Activated CD8-positive, alpha-beta T cell treated with anti-CD3 and anti-CD28 coated beads, Interleukin-2, amount 10 ng/mL, durations not matched to agents 7 days and 5 days (primary cell): ENCODE data around the gene TMEM232. TPM values are rescaled to one million over a fixed set of nuclear protein-coding genes. Genes with fewer than 3 reads are reported as not detected.
"Not testable (repeated sequence)": the region's sequence is repeated elsewhere in the genome, so short reads cannot be mapped to it uniquely, and the experiment has no call there.

Experiments
- ATAC-seq: fragments of 150-1000 bp; cut with Tn5 transposase; one replicate; pipeline ENCODE4 v1.10.0; 2021; ENCODE audit warnings: moderate library complexity
- CTCF ChIA-PET: fragments of 350-600 bp; sonication (Branson Sonifier 250); formaldehyde crosslinking; loops from one replicate; lab custom pipeline; 2021; ENCODE audit warnings: antibody characterized with exemption; lab: Charles Lee
- POLR2A ChIA-PET: fragments of 350-600 bp; sonication (Branson Sonifier 250); formaldehyde crosslinking; loops from one replicate; lab custom pipeline; 2021; ENCODE audit warnings: antibody characterized with exemption; lab: Charles Lee
- DNase-seq: peaks from one replicate; pipeline ENCODE4 v3.0.0-alpha.2; 2020
- H3K27ac Mint-ChIP-seq: one replicate; pipeline ENCODE4 v1.8.0; 2021; ENCODE audit warnings: mild to moderate bottlenecking, mixed read lengths
- H3K27me3 Mint-ChIP-seq: one replicate; pipeline ENCODE4 v1.8.0; 2021; ENCODE audit warnings: low read depth, mixed read lengths
- H3K36me3 Mint-ChIP-seq: one replicate; pipeline ENCODE4 v1.8.0; 2021; ENCODE audit warnings: low read depth, mixed read lengths
- H3K4me1 Mint-ChIP-seq: one replicate; pipeline ENCODE4 v1.8.0; 2021; ENCODE audit warnings: low read depth, mixed read lengths
- H3K4me3 Mint-ChIP-seq: one replicate; pipeline ENCODE4 v1.8.0; 2021; ENCODE audit warnings: mild to moderate bottlenecking, mixed read lengths
- H3K9me3 Mint-ChIP-seq: one replicate; pipeline ENCODE4 v1.8.0; 2022; ENCODE audit warnings: mixed read lengths; ENCODE audit not compliant: insufficient read depth
- total RNA-seq, 2 experiments: library from RNA; stranded (reverse); gene quantifications; one replicate each; pipeline ENCODE4 v1.2.3, GENCODE V29; 2021

TMEM232 gene
- total RNA-seq, 2 experiments from 2014 or later, result 0.26 to 0.47 TPM

DNA sequence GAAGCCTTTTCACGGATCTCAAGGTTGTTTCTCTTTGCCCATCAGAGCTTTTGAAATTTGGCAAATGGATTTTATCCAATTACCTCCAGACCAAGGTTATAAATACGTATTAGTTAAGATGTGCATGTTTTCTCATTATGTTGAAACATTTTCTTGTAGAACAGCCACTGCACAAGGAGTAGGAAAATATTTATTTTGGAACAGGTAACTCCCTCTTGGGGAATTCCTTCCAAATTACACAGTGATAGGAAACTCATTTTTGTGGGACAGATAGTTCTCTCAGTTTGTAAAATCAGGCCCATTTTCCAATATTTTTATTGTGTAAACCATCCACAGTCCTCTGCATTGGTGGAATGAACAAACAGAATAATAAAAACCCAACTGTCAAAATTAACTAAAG lies 23.0 kb downstream of the TMEM232 start:
- no peak overlapping the region for H3K4me3 Mint-ChIP-seq
- H3K27ac Mint-ChIP-seq, result no peak overlapping the region
- no peaks in the 10 kb centered on the region for H3K4me1 Mint-ChIP-seq
- H3K27me3 Mint-ChIP-seq, result peaks cover 8% of the 10 kb centered on the region
- no peaks in the 10 kb centered on the region for H3K36me3 Mint-ChIP-seq
- H3K9me3 Mint-ChIP-seq, result no peaks in the 10 kb centered on the region
- ChIA-PET CTCF (no interaction called here), POLR2A (no interaction called here)
- ATAC-seq, result no peak
- no peak for DNase-seq

DNA sequence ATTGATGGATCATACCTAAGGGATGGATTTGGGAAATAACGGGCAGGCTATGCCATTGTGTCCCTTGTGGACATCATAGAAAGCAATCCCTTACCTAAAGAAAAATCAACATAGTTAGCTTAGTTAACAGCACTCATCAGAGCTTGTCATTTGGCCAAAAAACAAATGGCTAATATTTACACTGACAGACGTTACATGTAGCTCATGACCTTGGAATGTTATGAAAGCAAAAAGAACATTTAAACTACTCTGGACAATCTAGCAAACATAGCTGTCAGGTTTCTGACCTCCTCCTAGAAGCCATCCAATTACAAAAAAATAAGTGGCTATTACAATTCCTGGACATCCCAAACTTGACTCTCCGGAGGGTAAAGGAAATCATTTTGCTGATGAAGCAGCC lies 23.8 kb downstream of the TMEM232 start:
- POLR2A ChIA-PET, result no interaction called here
- Mint-ChIP-seq H3K36me3 (no peaks in the 10 kb centered on the region), H3K9me3 (no peaks in the 10 kb centered on the region), H3K4me1 (no peaks in the 10 kb centered on the region), H3K27me3 (peaks cover 8% of the 10 kb centered on the region), H3K4me3 (no peak overlapping the region), H3K27ac (no peak overlapping the region)
- CTCF ChIA-PET, result no interaction called here
- ATAC-seq (no peak), DNase-seq (no peak)

GRCh38 chr5:110702300-110702699 lies 24.2 kb downstream of the TMEM232 start:
- POLR2A ChIA-PET, result no interaction called here
- CTCF ChIA-PET, result no interaction called here
- no peaks in the 10 kb centered on the region for H3K36me3 Mint-ChIP-seq
- H3K4me3 Mint-ChIP-seq, result no peak overlapping the region
- no peaks in the 10 kb centered on the region for H3K9me3 Mint-ChIP-seq
- no peaks in the 10 kb centered on the region for H3K4me1 Mint-ChIP-seq
- peaks cover 8% of the 10 kb centered on the region for H3K27me3 Mint-ChIP-seq
- no peak overlapping the region for H3K27ac Mint-ChIP-seq
- ATAC-seq (no peak), DNase-seq (no peak)

DNA sequence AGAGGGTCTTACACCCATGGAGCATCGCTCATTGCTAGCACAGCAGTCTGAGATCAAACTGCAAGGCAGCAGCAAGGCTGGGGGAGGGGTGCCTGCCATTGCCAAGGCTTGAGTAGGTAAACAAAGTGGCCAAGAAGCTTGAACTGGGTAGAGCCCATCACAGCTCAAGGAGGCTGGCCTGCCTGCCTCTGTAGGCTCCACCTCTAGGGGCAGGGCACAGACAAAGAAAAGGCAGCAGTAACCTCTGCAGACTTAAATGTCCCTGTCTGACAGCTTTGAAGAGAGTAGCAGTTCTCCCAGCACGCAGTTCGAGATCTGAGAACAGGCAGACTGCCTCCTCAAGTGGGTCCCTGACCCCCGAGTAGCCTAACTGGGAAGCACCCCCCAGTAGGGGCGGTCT lies 33.8 kb downstream of the TMEM232 start:
- H3K27ac Mint-ChIP-seq, DNase-seq, H3K36me3 Mint-ChIP-seq, CTCF ChIA-PET, POLR2A ChIA-PET, H3K9me3 Mint-ChIP-seq, H3K4me1 Mint-ChIP-seq, ATAC-seq, H3K4me3 Mint-ChIP-seq, H3K27me3 Mint-ChIP-seq: not testable (repeated sequence)

GRCh38 chr5:110690587-110690986 lies 35.9 kb downstream of the TMEM232 start:
- H3K27ac Mint-ChIP-seq, POLR2A ChIA-PET, CTCF ChIA-PET, H3K27me3 Mint-ChIP-seq, ATAC-seq, H3K9me3 Mint-ChIP-seq, H3K36me3 Mint-ChIP-seq, DNase-seq, H3K4me3 Mint-ChIP-seq: not testable (repeated sequence)
- peaks cover 11% of the 10 kb centered on the region for H3K4me1 Mint-ChIP-seq

DNA sequence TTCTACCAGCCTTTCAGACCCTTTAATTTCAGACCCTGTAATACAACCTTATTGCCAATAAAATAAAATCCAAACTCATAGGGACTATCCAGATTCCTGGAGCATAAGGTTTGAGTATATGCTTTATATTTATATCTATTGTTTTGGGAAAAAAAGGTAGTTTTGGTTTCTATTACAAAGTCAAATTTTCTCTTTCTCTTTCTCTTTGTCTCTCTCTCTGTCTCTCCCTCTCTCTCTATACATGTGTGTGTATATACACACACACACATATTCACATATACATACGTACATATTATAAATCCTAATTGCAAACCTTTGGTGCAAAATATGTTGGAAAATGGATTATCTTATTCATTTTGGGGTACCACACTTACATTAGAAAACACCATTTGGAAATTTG lies 39.0 kb downstream of the TMEM232 start:
- no peak for DNase-seq
- no peak overlapping the region for H3K27ac Mint-ChIP-seq
- ATAC-seq, result no peak
- ChIA-PET POLR2A (no interaction called here), CTCF (no interaction called here)
- H3K4me1 Mint-ChIP-seq, result peaks cover 11% of the 10 kb centered on the region
- no peak overlapping the region for H3K4me3 Mint-ChIP-seq
- no peaks in the 10 kb centered on the region for H3K27me3 Mint-ChIP-seq
- H3K9me3 Mint-ChIP-seq, result no peaks in the 10 kb centered on the region
- no peaks in the 10 kb centered on the region for H3K36me3 Mint-ChIP-seq

DNA sequence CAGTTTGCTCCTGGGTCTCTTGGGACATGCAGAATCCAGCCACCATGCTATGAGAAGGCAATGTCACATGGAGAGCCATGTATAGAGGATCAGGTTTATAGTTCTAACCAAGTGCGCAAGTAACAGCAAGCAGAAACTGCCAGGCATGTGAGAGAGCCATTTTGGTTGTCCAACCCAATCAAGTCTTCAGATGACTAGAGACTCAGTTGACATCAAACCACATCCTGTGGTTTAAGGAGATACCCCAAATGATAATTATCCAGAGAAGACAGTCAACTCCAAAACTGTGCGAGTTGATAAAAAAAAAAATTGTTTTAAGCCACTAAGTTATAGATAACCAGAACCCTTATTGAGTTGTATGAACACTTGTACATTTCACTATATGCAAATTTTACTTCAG lies 40.2 kb downstream of the TMEM232 start:
- Mint-ChIP-seq H3K27me3 (no peaks in the 10 kb centered on the region), H3K4me3 (no peak overlapping the region), H3K4me1 (peaks cover 11% of the 10 kb centered on the region), H3K9me3 (no peaks in the 10 kb centered on the region), H3K36me3 (no peaks in the 10 kb centered on the region), H3K27ac (no peak overlapping the region)
- POLR2A ChIA-PET, result no interaction called here
- no peak for DNase-seq
- CTCF ChIA-PET, result no interaction called here
- ATAC-seq, result no peak

DNA sequence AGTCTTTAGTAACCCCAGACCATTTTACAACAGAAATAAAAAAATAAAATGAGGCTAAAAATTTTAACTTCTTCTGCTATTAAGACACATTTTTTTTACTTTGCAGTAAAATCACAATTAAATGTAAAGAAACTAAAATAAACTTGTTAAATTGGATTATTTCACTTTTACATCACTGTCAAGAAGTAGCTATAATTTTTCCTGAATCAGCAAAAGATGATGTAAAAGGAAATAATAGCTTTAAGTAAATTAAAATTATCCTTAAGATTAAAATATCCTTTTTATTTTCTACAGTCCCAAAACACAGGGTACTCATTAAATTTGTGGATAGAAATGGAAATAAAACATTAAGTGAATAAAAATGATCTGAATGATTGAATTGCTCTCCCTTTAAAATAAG lies 44.5 kb downstream of the TMEM232 start:
- no peaks in the 10 kb centered on the region for H3K9me3 Mint-ChIP-seq
- H3K27ac Mint-ChIP-seq, result no peak overlapping the region
- POLR2A ChIA-PET, result no interaction called here
- H3K36me3 Mint-ChIP-seq, result no peaks in the 10 kb centered on the region
- H3K27me3 Mint-ChIP-seq, result peaks cover 2% of the 10 kb centered on the region
- CTCF ChIA-PET, result no interaction called here
- H3K4me1 Mint-ChIP-seq, result peaks cover 8% of the 10 kb centered on the region
- DNase-seq, result no peak
- no peak overlapping the region for H3K4me3 Mint-ChIP-seq
- ATAC-seq, result no peak

DNA sequence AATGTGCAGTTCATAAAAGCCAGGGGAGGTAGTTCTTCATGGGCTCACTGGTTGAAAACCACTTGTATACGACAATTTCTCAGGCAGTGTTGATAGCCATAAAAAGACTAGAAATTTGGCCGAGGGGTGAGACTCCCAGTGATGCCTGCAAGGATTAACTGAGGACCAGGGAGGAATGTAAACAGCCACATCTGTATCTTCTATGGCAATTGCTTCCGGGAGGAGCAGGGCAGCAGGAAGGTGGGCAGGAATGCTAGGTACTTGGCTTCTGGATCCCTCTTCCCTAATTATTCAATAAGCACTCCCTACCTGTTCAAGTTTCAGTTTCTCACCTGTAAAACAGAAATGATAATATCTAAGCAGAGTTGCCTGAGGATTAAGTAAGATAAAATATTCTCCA lies 45.4 kb downstream of the TMEM232 start:
- CTCF ChIA-PET, result no interaction called here
- no peak for ATAC-seq
- Mint-ChIP-seq H3K4me1 (peaks cover 2% of the 10 kb centered on the region), H3K27ac (no peak overlapping the region), H3K27me3 (peaks cover 2% of the 10 kb centered on the region), H3K36me3 (no peaks in the 10 kb centered on the region), H3K9me3 (no peaks in the 10 kb centered on the region), H3K4me3 (no peak overlapping the region)
- no peak for DNase-seq
- POLR2A ChIA-PET, result no interaction called here

DNA sequence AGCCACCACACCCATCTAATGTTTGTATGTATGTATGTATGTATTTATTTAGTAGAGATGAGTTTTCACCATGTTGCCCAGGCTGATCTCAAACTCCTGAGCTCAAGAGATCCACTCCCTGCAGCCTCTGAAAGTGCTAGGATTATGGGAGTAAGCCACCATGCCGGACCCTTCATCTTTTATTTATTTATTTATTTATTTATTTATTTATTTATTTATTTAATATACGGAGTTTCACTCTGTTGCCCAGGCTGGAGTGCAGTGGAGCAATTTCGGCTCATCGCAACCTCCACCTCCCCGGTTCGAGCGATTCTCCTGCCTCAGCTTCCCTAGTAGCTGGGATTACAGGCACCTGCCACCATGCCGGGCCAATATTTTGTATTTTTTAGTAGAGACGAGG lies 49.9 kb downstream of the TMEM232 start:
- H3K9me3 Mint-ChIP-seq, POLR2A ChIA-PET, H3K27me3 Mint-ChIP-seq, H3K4me1 Mint-ChIP-seq, ATAC-seq, H3K36me3 Mint-ChIP-seq, CTCF ChIA-PET, H3K27ac Mint-ChIP-seq, H3K4me3 Mint-ChIP-seq, DNase-seq: not testable (repeated sequence)

DNA sequence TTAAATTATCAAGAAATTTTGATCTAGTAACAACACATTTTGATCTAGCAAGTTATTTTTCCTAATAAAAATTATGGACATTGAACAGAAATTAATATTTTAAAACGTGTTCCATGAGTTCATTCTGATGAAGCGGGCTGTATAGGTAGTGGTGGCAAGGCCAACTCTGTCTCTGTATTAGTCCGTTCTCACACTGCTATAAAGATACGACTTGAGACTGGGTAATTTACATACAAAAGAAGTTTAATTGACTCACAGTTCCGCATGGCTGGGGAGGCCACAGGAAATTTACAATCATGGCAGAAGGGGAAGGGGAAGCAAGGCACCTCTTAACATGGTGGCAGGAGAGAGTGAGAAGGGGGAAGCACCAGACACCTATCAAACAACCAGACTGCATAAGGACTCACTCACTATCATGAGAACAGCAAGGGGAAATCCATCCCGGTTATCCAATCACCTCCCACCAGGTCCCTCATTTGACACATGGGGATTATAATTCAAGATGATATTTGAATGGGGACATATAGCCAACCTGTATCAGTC lies 61.2 kb downstream of the TMEM232 start:
- no peaks in the 10 kb centered on the region for H3K36me3 Mint-ChIP-seq
- no peaks in the 10 kb centered on the region for H3K27me3 Mint-ChIP-seq
- ChIA-PET POLR2A (no interaction called here), CTCF (no interaction called here)
- no peak for DNase-seq
- H3K27ac Mint-ChIP-seq, result no peak overlapping the region
- no peaks in the 10 kb centered on the region for H3K4me1 Mint-ChIP-seq
- H3K9me3 Mint-ChIP-seq, result no peaks in the 10 kb centered on the region
- no peak overlapping the region for H3K4me3 Mint-ChIP-seq
- no peak for ATAC-seq

GRCh38 chr5:110663525-110663924 lies 62.9 kb downstream of the TMEM232 start:
- no peaks in the 10 kb centered on the region for H3K9me3 Mint-ChIP-seq
- DNase-seq, result no peak
- ChIA-PET POLR2A (no interaction called here), CTCF (no interaction called here)
- no peak for ATAC-seq
- no peak overlapping the region for H3K27ac Mint-ChIP-seq
- no peak overlapping the region for H3K4me3 Mint-ChIP-seq
- H3K36me3 Mint-ChIP-seq, result no peaks in the 10 kb centered on the region
- no peaks in the 10 kb centered on the region for H3K4me1 Mint-ChIP-seq
- H3K27me3 Mint-ChIP-seq, result no peaks in the 10 kb centered on the region

GRCh38 chr5:110658006-110658405 lies 68.5 kb downstream of the TMEM232 start:
- H3K27me3 Mint-ChIP-seq, result no peaks in the 10 kb centered on the region
- ChIA-PET CTCF (no interaction called here), POLR2A (no interaction called here)
- ATAC-seq, result no peak
- H3K36me3 Mint-ChIP-seq, result no peaks in the 10 kb centered on the region
- H3K4me3 Mint-ChIP-seq, result no peak overlapping the region
- no peak for DNase-seq
- H3K27ac Mint-ChIP-seq, result no peak overlapping the region
- no peaks in the 10 kb centered on the region for H3K9me3 Mint-ChIP-seq
- H3K4me1 Mint-ChIP-seq, result no peaks in the 10 kb centered on the region
